Ascending aorta (tissue), 2 donors: ENCODE data around the gene SNAP47. TPM values are rescaled to one million over a fixed set of nuclear protein-coding genes. Genes with fewer than 3 reads are reported as not detected.

Source experiments
- DNase-seq, 2 donors: peaks; one replicate each; pipeline ENCODE4 v3.0.0-alpha.2; 2019; ENCODE audit warnings: low spot score in 2 of 2
- H3K27ac ChIP-seq, 2 donors: fragments of 200-600 bp; sonication (generic); one replicate each; pipeline ENCODE4 v1.5.1; 2016 to 2017; ENCODE audit warnings: mild to moderate bottlenecking in 1 of 2
- H3K27me3 ChIP-seq: fragments of 200-600 bp; sonication (generic); one replicate; pipeline ENCODE4 v1.5.1; 2017
- H3K36me3 ChIP-seq, 2 donors: fragments of 200-600 bp; sonication (generic); one replicate each; pipeline ENCODE4 v1.5.1; 2016
- H3K4me1 ChIP-seq, 2 donors: fragments of 200-600 bp; sonication (generic); one replicate each; pipeline ENCODE4 v1.5.1; 2016 to 2017; ENCODE audit warnings: mild to moderate bottlenecking in 1 of 2
- H3K4me3 ChIP-seq, 2 donors: fragments of 200-600 bp; sonication (generic); one replicate each; pipeline ENCODE4 v1.5.1; 2016 to 2017; ENCODE audit warnings: mild to moderate bottlenecking in 1 of 2
- H3K9me3 ChIP-seq, 2 donors: fragments of 200-600 bp; sonication (generic); one replicate each; pipeline ENCODE4 v1.5.1; 2016
- CTCF ChIP-seq, 3 experiments: fragments of 200-600 bp in 2 of 3; fragments of 450-650 bp in 1 of 3; sonication (generic) in 2 of 3; IDR thresholded peaks; one replicate each; pipeline ENCODE4 v1.5.1; 2016 to 2019; ENCODE audit warnings: antibody characterized with exemption in 3 of 3, mild to moderate bottlenecking in 1 of 3, moderate library complexity in 1 of 3
- intact Hi-C: fragments of 100-400 bp; cut with DNase I; formaldehyde crosslinking; loops from one replicate; pipeline ENCODE4 v1.15.1; 2023
- total RNA-seq: library from RNA; depleted of rRNA; stranded (reverse); fragments of >200 nt; gene quantifications from one replicate; pipeline ENCODE4 v1.1.0, GENCODE V29; 2016

Gene SNAP47
- total RNA-seq, 1 donor from 2014 or later: 54.0 TPM

DNA sequence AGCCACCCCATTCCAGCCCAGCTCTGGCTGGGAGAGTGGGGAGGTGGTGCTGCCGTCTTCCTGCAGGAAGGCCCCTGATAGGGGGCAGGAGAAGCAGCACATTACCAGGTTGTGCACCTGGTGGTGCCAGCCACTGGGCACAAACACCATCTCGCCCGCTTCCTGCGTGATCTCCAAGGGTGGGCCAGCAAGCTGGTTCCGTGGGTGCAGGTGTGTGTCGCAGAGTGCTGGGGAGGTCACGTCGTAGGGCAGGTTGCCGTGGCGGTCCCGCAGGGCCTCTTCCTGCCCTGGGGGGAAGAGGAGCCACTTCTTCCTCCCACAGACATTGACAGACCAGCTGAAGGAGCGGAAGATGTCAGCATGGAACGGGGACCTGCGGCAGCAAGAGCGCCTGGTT, 1.9 kb upstream of the SNAP47 start:
- intact Hi-C loops: loop anchor here (5.0 kb wide), 1 partner anchor 191 kb away; no protein-coding TSS in a partner anchor
- no peak for DNase-seq
- no peak overlapping the region for H3K27ac ChIP-seq
- TF ChIP-seq CTCF (IDR thresholded peaks at IDR 0.05): no peak
- H3K9me3 ChIP-seq: no peaks in the 10 kb centered on the region
- peaks cover 0 to 9% of the 10 kb centered on the region in 2 donors for H3K4me1 ChIP-seq
- no peaks in the 10 kb centered on the region for H3K27me3 ChIP-seq
- peaks cover 7 to 23% of the 10 kb centered on the region in 2 donors for H3K36me3 ChIP-seq
- H3K4me3 ChIP-seq: no peak overlapping the region

GRCh38 chr1:227733751-227734545, 1.3 kb upstream of the SNAP47 start:
- intact Hi-C loops: loop anchor here (5.0 kb wide), 1 partner anchor 192 kb away; no protein-coding TSS in a partner anchor
- no peak for TF ChIP-seq CTCF (IDR thresholded peaks at IDR 0.05)
- Histone ChIP-seq H3K36me3 (peaks cover 7 to 23% of the 10 kb centered on the region in 2 donors), H3K27me3 (no peaks in the 10 kb centered on the region), H3K4me3 (peak overlapping the region; percentile 81 to 93), H3K27ac (peak overlapping the region in 1 of 2 donors; percentile 84), H3K4me1 (peaks cover 0 to 9% of the 10 kb centered on the region in 2 donors), H3K9me3 (no peaks in the 10 kb centered on the region)
- peak in 1 of 2 donors; percentile 5 for DNase-seq

DNA sequence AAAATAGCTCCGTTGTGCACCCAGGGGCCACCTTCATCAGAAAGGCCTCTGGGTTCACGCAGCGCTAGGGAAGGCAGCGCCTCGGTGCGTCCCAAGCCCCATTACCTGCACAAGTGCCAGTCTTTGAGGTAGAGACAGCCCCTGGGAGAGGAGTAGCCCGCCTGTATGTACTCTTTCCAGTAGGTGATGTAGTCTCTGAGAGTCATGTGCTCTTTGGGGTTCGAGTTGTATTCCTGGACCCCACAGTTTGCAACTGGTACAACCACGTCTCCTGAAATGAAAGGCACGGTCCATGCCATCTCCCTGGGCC, 734 bp upstream of the SNAP47 start:
- no peak for TF ChIP-seq CTCF (IDR thresholded peaks at IDR 0.05)
- no peaks in the 10 kb centered on the region for H3K9me3 ChIP-seq
- H3K4me3 ChIP-seq: peak overlapping the region; percentile 81 to 93
- peaks cover 7 to 23% of the 10 kb centered on the region in 2 donors for H3K36me3 ChIP-seq
- peak in 1 of 2 donors; percentile 50 for DNase-seq
- intact Hi-C loops: loop anchor here (5.0 kb wide), 1 partner anchor 192 kb away; no protein-coding TSS in a partner anchor
- H3K27ac ChIP-seq: peak overlapping the region; percentile 84 to 88
- H3K4me1 ChIP-seq: peaks cover 0 to 9% of the 10 kb centered on the region in 2 donors
- H3K27me3 ChIP-seq: no peaks in the 10 kb centered on the region

GRCh38 chr1:227735539-227736285, 477 bp downstream of the SNAP47 start:
- DNase-seq: no peak
- TF ChIP-seq CTCF (IDR thresholded peaks at IDR 0.05): no peak
- Histone ChIP-seq H3K4me1 (peaks cover 0 to 9% of the 10 kb centered on the region in 2 donors), H3K9me3 (no peaks in the 10 kb centered on the region), H3K27me3 (no peaks in the 10 kb centered on the region), H3K36me3 (peaks cover 7 to 23% of the 10 kb centered on the region in 2 donors), H3K4me3 (peak overlapping the region; percentile 81 to 93), H3K27ac (peak overlapping the region; percentile 84 to 88)
- intact Hi-C loops: loop anchor here (1.0 to 5.0 kb wide), 4 partner anchors 53 to 418 kb away; partner anchors contain the start of genes ARF1, CDC42BPA and WNT9A

DNA sequence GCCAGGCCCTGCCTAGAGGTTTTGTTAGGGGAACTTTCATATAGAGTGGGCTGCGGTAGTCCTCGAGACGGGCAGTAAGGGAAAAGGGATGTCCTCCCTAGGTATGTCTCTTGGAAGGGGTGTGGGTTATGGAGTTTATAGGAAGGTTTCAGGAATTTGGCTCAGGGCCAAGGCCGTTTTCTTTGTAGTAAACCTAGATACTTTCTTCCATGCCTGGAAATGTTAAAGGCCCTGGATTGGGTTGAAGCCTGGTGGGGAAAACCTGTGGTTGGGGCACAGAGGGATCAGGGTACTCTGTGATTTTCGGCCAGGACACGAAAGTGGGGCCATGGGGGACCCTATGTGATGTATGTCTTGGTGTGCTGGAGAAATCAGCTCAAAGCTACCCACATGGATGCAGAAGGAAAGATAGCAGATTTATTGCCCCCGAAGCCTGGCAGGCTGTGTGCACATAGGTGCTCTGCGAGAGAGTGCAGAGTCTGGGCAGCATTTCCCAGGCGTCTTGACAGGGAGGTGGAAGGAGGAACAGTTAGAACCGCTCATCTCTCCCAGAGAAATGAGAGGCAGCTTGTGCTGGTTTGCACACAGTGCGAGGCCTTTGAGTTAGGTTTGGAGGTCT, 1.7 kb downstream of the SNAP47 start:
- Histone ChIP-seq H3K9me3 (no peaks in the 10 kb centered on the region), H3K4me3 (no peak overlapping the region), H3K27ac (no peak overlapping the region), H3K27me3 (no peaks in the 10 kb centered on the region), H3K36me3 (peaks cover 7 to 14% of the 10 kb centered on the region in 2 donors), H3K4me1 (peaks cover 0 to 9% of the 10 kb centered on the region in 2 donors)
- DNase-seq: no peak
- intact Hi-C loops: loop anchor here (5.0 kb wide), 2 partner anchors 345 to 420 kb away; partner anchors contain the start of genes ARF1 and CDC42BPA
- no peak for TF ChIP-seq CTCF (IDR thresholded peaks at IDR 0.05)
